HepG2 (cell line): ENCODE measurements around the gene AGAP3. TPM values are rescaled to one million over a fixed set of nuclear protein-coding genes. Genes with fewer than 3 reads are reported as not detected.

ENCODE experiments used
- DNMT3B ChIP-seq: conservative IDR thresholded peaks from 2 replicates; pipeline ENCODE4 v1.6.1; 2016; ENCODE audit warnings: missing biosample characterization, control low read depth
- HNF1A ChIP-seq, 2 experiments: sonication (generic) in 1 of 2; formaldehyde crosslinking in 1 of 2; IDR thresholded peaks; 2 replicates each; pipeline versions ENCODE4 v1.4.0 to v1.6.1; 2016 to 2020; ENCODE audit warnings: borderline replicate concordance in 1 of 2, low read depth in 1 of 2, mild to moderate bottlenecking in 1 of 2, missing genetic modification reagents in 1 of 2
- HOMEZ ChIP-seq: IDR thresholded peaks from 2 replicates; pipeline ENCODE4 v1.6.1; 2016; ENCODE audit warnings: low read depth
- NFE2L1 ChIP-seq: sonication (generic); formaldehyde crosslinking; IDR thresholded peaks from 2 replicates; pipeline ENCODE4 v1.4.0; 2020; ENCODE audit warnings: missing genetic modification reagents, mild to moderate bottlenecking, borderline replicate concordance
- RAD21 ChIP-seq: fragments of 450-650 bp; formaldehyde crosslinking; IDR thresholded peaks from 2 replicates; pipeline ENCODE4 v1.5.0; 2020; ENCODE audit warnings: mild to moderate bottlenecking
- THAP7 ChIP-seq: sonication (generic); formaldehyde crosslinking; IDR thresholded peaks from 2 replicates; pipeline ENCODE4 v1.8.1; 2023; ENCODE audit warnings: mild to moderate bottlenecking, missing genetic modification reagents
- TRAFD1 ChIP-seq: sonication (generic); formaldehyde crosslinking; IDR thresholded peaks from 2 replicates; pipeline ENCODE4 v1.5.1; 2020; ENCODE audit warnings: missing genetic modification reagents, mild to moderate bottlenecking, borderline replicate concordance
- ZMYM3 ChIP-seq: sonication (generic); formaldehyde crosslinking; IDR thresholded peaks from 2 replicates; pipeline ENCODE4 v1.5.1; 2020; ENCODE audit warnings: mild to moderate bottlenecking, missing genetic modification reagents
- ZNF263 ChIP-seq: sonication (generic); formaldehyde crosslinking; IDR thresholded peaks from 2 replicates; pipeline ENCODE4 v1.4.0; 2020; ENCODE audit warnings: missing genetic modification reagents
- ZNF337 ChIP-seq: sonication (generic); formaldehyde crosslinking; IDR thresholded peaks from 2 replicates; pipeline ENCODE4 v1.5.1; 2020; ENCODE audit warnings: missing genetic modification reagents, low read depth, mild to moderate bottlenecking, borderline replicate concordance
- ZNF609 ChIP-seq: sonication (generic); formaldehyde crosslinking; IDR thresholded peaks from 2 replicates; pipeline ENCODE4 v1.4.0; 2020; ENCODE audit warnings: mild to moderate bottlenecking, missing genetic modification reagents, borderline replicate concordance
- ZNF670 ChIP-seq: sonication (generic); formaldehyde crosslinking; IDR thresholded peaks from 2 replicates; pipeline ENCODE4 v1.8.0; 2022; ENCODE audit warnings: mild to moderate bottlenecking, missing genetic modification reagents, borderline replicate concordance
- ZNF737 ChIP-seq: sonication (generic); formaldehyde crosslinking; IDR thresholded peaks from 2 replicates; pipeline ENCODE4 v1.5.0; 2020; ENCODE audit warnings: missing genetic modification reagents, mild to moderate bottlenecking, borderline replicate concordance
- ZNF772 ChIP-seq: sonication (generic); formaldehyde crosslinking; IDR thresholded peaks from 2 replicates; pipeline ENCODE4 v1.5.0; 2020; ENCODE audit warnings: mild to moderate bottlenecking, missing genetic modification reagents
- polyA plus RNA-seq, 8 experiments: library from polyadenylated mRNA; depleted of rRNA in 3 of 8; stranded (reverse) in 7 of 8; unstranded in 1 of 8; fragments of >200 nt; fragmentation: Illumina TruSeq in 4 of 8; extraction: Trizol in 4 of 8; gene quantifications; 2 replicates each; pipeline versions ENCODE4 v1.2.1 to v1.2.3, GENCODE V29; 2011 to 2016; ENCODE audit warnings: low read depth in 4 of 8, missing spikeins in 1 of 8, mixed read lengths in 1 of 8; ENCODE audit not compliant: insufficient read depth in 1 of 8
- total RNA-seq, 5 experiments: library from RNA; depleted of rRNA; stranded (reverse); fragments of >200 nt; fragmentation: Illumina TruSeq; extraction: Trizol; gene quantifications; 2 replicates each; pipeline ENCODE4 v1.2.3, GENCODE V29; 2016; ENCODE audit warnings: low read depth in 1 of 5

Gene AGAP3
- total and polyA plus RNA-seq, 2 of the 13 experiments (the other 11 are each of a cell fraction or from before 2014, with no cell fraction given), result 31.3 to 61.4 TPM

GRCh38 chr7:151080522-151081169 lies 5.6 kb upstream of the AGAP3 start, which contains the start of gene FASTK (continued):
- TF ChIP-seq ZNF609 (CRISPR knock-in tag) (no peak), ZNF772 (no peak), HNF1A (IDR thresholded peaks at IDR 0.05; ENCODE audit: low read depth) (no peak), HNF1A (CRISPR knock-in tag; IDR thresholded peaks at IDR 0.05; ENCODE audit: borderline replicate concordance) (peak; percentile 69; the same call in 1 of the 2 replicates), ZNF737 (no peak), ZMYM3 (no peak), NFE2L1 (CRISPR knock-in tag) (no peak), ZNF337 (CRISPR knock-in tag) (0 out of 2 replicates have a peak, but pooled peaks have one; percentile 93), THAP7 (no peak), TRAFD1 (CRISPR knock-in tag) (no peak), HOMEZ (CRISPR knock-in tag) (0 out of 2 replicates have a peak, but pooled peaks have one; percentile 43), ZNF263 (no peak; the same call in 1 of the 2 replicates), ZNF670 (CRISPR knock-in tag) (peak; percentile 90; the same call in 1 of the 2 replicates), DNMT3B (CRISPR knock-in tag) (no peak), RAD21 (CRISPR knock-in tag) (peak; percentile 42; the same call in 1 of the 2 replicates)
